Muscle of leg (tissue), 11 donors: ENCODE measurements around the gene MTHFD2L. TPM values are rescaled to one million over a fixed set of nuclear protein-coding genes. Genes with fewer than 3 reads are reported as not detected.

ENCODE experiments used
- DNase-seq: peaks from one replicate; pipeline ENCODE4 v3.0.0; 2013
- H3K27ac ChIP-seq: one replicate; pipeline ENCODE4 v1.5.1; 2013; ENCODE audit warnings: mild to moderate bottlenecking, low read length, control low read depth
- H3K27me3 ChIP-seq: one replicate; pipeline ENCODE4 v1.6.1; 2013; ENCODE audit warnings: low read length; ENCODE audit not compliant: control insufficient read depth, insufficient read depth
- H3K36me3 ChIP-seq: one replicate; pipeline ENCODE4 v1.6.1; 2013; ENCODE audit warnings: low read length; ENCODE audit not compliant: control insufficient read depth, insufficient read depth
- H3K4me1 ChIP-seq: one replicate; pipeline ENCODE4 v1.6.1; 2013; ENCODE audit warnings: low read length; ENCODE audit not compliant: control insufficient read depth, insufficient read depth
- H3K4me3 ChIP-seq: one replicate; pipeline ENCODE4 v1.5.1; 2013; ENCODE audit warnings: low read length, control low read depth
- H3K9me3 ChIP-seq: replicated peaks from 2 replicates; pipeline ENCODE4 v1.6.1; 2013; ENCODE audit warnings: low read depth, low read length; ENCODE audit not compliant: control insufficient read depth
- WGBS: methylation state at CpG from one replicate; pipeline ENCODE4 v1.1.5; 2013; ENCODE audit warnings: missing lambda C conversion rate; ENCODE audit not compliant: insufficient coverage; 5-methylcytosine and 5-hydroxymethylcytosine counted together
- polyA plus RNA-seq, 8 donors: library from polyadenylated mRNA; unstranded; fragments of 120-200 nt; gene quantifications; one replicate each; pipeline versions ENCODE4 v1.2.1 to v1.2.3, GENCODE V29; 2013; ENCODE audit warnings: inconsistent platforms in 1 of 8, low replicate concordance in 1 of 8; ENCODE audit not compliant: insufficient read length in 8 of 8, insufficient read depth in 1 of 8
- total RNA-seq: library from RNA; stranded (reverse); fragments of 120-200 nt; gene quantifications from one replicate; pipeline ENCODE4 v1.2.4, GENCODE V29; 2013

Gene MTHFD2L
- total and polyA plus RNA-seq, 9 donors: 11.7 to 17.7 (median 14.4) TPM

GRCh38 chr4:74262522-74262921, 104.6 kb downstream of the MTHFD2L start:
- DNase-seq: peak; percentile 22
- H3K4me3 ChIP-seq: no peak overlapping the region
- H3K36me3 ChIP-seq: no peaks in the 10 kb centered on the region
- no peaks in the 10 kb centered on the region for H3K9me3 ChIP-seq
- no peaks in the 10 kb centered on the region for H3K4me1 ChIP-seq
- no peak overlapping the region for H3K27ac ChIP-seq
- no peaks in the 10 kb centered on the region for H3K27me3 ChIP-seq

- no peaks in the 10 kb centered on the region for H3K4me1 ChIP-seq
- H3K27me3 ChIP-seq: no peaks in the 10 kb centered on the region
- H3K27ac ChIP-seq: no peak overlapping the region
- no peak overlapping the region for H3K4me3 ChIP-seq
- peak; percentile 5 for DNase-seq
- H3K36me3 ChIP-seq: no peaks in the 10 kb centered on the region
- no peaks in the 10 kb centered on the region for H3K9me3 ChIP-seq
Observed at GRCh38 chr4:74263551-74263950, 105.6 kb downstream of the MTHFD2L start.

- no peaks in the 10 kb centered on the region for H3K36me3 ChIP-seq
- H3K4me1 ChIP-seq: no peaks in the 10 kb centered on the region
- H3K27me3 ChIP-seq: no peaks in the 10 kb centered on the region
- H3K9me3 ChIP-seq: no peaks in the 10 kb centered on the region
- no peak overlapping the region for H3K4me3 ChIP-seq
- no peak overlapping the region for H3K27ac ChIP-seq
- no peak for DNase-seq
Observed at GRCh38 chr4:74266081-74266480, 108.2 kb downstream of the MTHFD2L start.

GRCh38 chr4:74267998-74268606, 110.2 kb downstream of the MTHFD2L start:
- Histone ChIP-seq H3K36me3 (no peaks in the 10 kb centered on the region), H3K4me3 (no peak overlapping the region), H3K27ac (no peak overlapping the region), H3K27me3 (no peaks in the 10 kb centered on the region), H3K9me3 (no peaks in the 10 kb centered on the region), H3K4me1 (no peaks in the 10 kb centered on the region)
- DNase-seq: no peak

GRCh38 chr4:74268643-74269042, 110.7 kb downstream of the MTHFD2L start:
- Histone ChIP-seq H3K36me3 (no peaks in the 10 kb centered on the region), H3K9me3 (no peaks in the 10 kb centered on the region), H3K27me3 (no peaks in the 10 kb centered on the region), H3K4me3 (no peak overlapping the region), H3K27ac (no peak overlapping the region), H3K4me1 (no peaks in the 10 kb centered on the region)
- DNase-seq: no peak
- WGBS: no CpG with 5 or more reads among the region's 2 CpGs

GRCh38 chr4:74278490-74278889, 120.6 kb downstream of the MTHFD2L start:
- Histone ChIP-seq H3K27ac (no peak overlapping the region), H3K36me3 (no peaks in the 10 kb centered on the region), H3K9me3 (no peaks in the 10 kb centered on the region), H3K27me3 (no peaks in the 10 kb centered on the region), H3K4me1 (no peaks in the 10 kb centered on the region), H3K4me3 (no peak overlapping the region)
- DNase-seq: no peak
- WGBS: 100% methylated on average over 1 of the region's 3 CpGs

GRCh38 chr4:74279716-74280115, 121.8 kb downstream of the MTHFD2L start:
- Histone ChIP-seq H3K4me3 (no peak overlapping the region), H3K36me3 (no peaks in the 10 kb centered on the region), H3K4me1 (no peaks in the 10 kb centered on the region), H3K27ac (no peak overlapping the region), H3K27me3 (no peaks in the 10 kb centered on the region), H3K9me3 (no peaks in the 10 kb centered on the region)
- no CpG with 5 or more reads among the region's 3 CpGs for WGBS
- DNase-seq: no peak

- H3K27ac ChIP-seq: no peak overlapping the region
Observed at GRCh38 chr4:74282926-74283325, 125.0 kb downstream of the MTHFD2L start.

GRCh38 chr4:74283614-74284013, 125.7 kb downstream of the MTHFD2L start:
- WGBS: no CpG with 5 or more reads among the region's 2 CpGs
- Histone ChIP-seq H3K27ac (no peak overlapping the region), H3K27me3 (no peaks in the 10 kb centered on the region), H3K4me1 (no peaks in the 10 kb centered on the region), H3K36me3 (no peaks in the 10 kb centered on the region), H3K4me3 (no peak overlapping the region), H3K9me3 (no peaks in the 10 kb centered on the region)
- DNase-seq: no peak

More at GRCh38 chr4:74282926-74283325, 125.0 kb downstream of the MTHFD2L start:
- no peaks in the 10 kb centered on the region for H3K27me3 ChIP-seq
- H3K9me3 ChIP-seq: no peaks in the 10 kb centered on the region
- DNase-seq: no peak
- no peak overlapping the region for H3K4me3 ChIP-seq
- H3K36me3 ChIP-seq: no peaks in the 10 kb centered on the region
- no peaks in the 10 kb centered on the region for H3K4me1 ChIP-seq

GRCh38 chr4:74284053-74284452, 126.1 kb downstream of the MTHFD2L start:
- DNase-seq: no peak
- Histone ChIP-seq H3K4me1 (no peaks in the 10 kb centered on the region), H3K27ac (no peak overlapping the region), H3K9me3 (no peaks in the 10 kb centered on the region), H3K4me3 (no peak overlapping the region), H3K36me3 (no peaks in the 10 kb centered on the region), H3K27me3 (no peaks in the 10 kb centered on the region)
- WGBS: no CpG with 5 or more reads among the region's 3 CpGs

GRCh38 chr4:74287164-74287563, 129.2 kb downstream of the MTHFD2L start:
- WGBS: no CpG with 5 or more reads among the region's 1 CpG
- no peaks in the 10 kb centered on the region for H3K9me3 ChIP-seq
- DNase-seq: no peak

More at GRCh38 chr4:74287164-74287563, 129.2 kb downstream of the MTHFD2L start:
- Histone ChIP-seq H3K4me1 (no peaks in the 10 kb centered on the region), H3K36me3 (no peaks in the 10 kb centered on the region), H3K4me3 (no peak overlapping the region), H3K27me3 (no peaks in the 10 kb centered on the region), H3K27ac (no peak overlapping the region)
